Activated CD8-positive, alpha-beta memory T cell treated with anti-CD3 and anti-CD28 coated beads, Interleukin-2, amount 10 ng/mL, durations not matched to agents 7 days and 5 days (primary cell): ENCODE measurements around the gene SBSN. TPM values are rescaled to one million over a fixed set of nuclear protein-coding genes. Genes with fewer than 3 reads are reported as not detected.

Experiments
- ATAC-seq: fragments of 150-1000 bp; cut with Tn5 transposase; one replicate; pipeline ENCODE4 v1.10.0; 2021; ENCODE audit warnings: moderate library complexity
- CTCF ChIA-PET: fragments of 350-600 bp; sonication (Branson Sonifier 250); formaldehyde crosslinking; loops from one replicate; lab custom pipeline; 2021; ENCODE audit warnings: antibody characterized with exemption; lab: Charles Lee
- DNase-seq: peaks from one replicate; pipeline ENCODE4 v3.0.0-alpha.2; 2020
- H3K27ac Mint-ChIP-seq: one replicate; pipeline ENCODE4 v1.8.0; 2021; ENCODE audit warnings: mild to moderate bottlenecking, mixed read lengths
- H3K27me3 Mint-ChIP-seq: one replicate; pipeline ENCODE4 v1.8.0; 2021; ENCODE audit warnings: mixed read lengths
- H3K36me3 Mint-ChIP-seq: one replicate; pipeline ENCODE4 v1.8.0; 2021; ENCODE audit warnings: mild to moderate bottlenecking, mixed read lengths
- H3K4me1 Mint-ChIP-seq: one replicate; pipeline ENCODE4 v1.8.0; 2021; ENCODE audit warnings: mixed read lengths
- H3K4me3 Mint-ChIP-seq: one replicate; pipeline ENCODE4 v1.8.0; 2021; ENCODE audit warnings: mild to moderate bottlenecking, moderate library complexity, mixed read lengths
- H3K9me3 Mint-ChIP-seq: one replicate; pipeline ENCODE4 v1.8.0; 2022; ENCODE audit warnings: low read depth, mixed read lengths
- total RNA-seq, 2 experiments: library from RNA; stranded (reverse); gene quantifications; one replicate each; pipeline ENCODE4 v1.2.3, GENCODE V29; 2021

Gene SBSN
- total RNA-seq, 2 experiments from 2014 or later: not detected

- DNase-seq (no peak), ATAC-seq (no peak)
- Mint-ChIP-seq H3K27me3 (peaks cover 26% of the 10 kb centered on the region), H3K36me3 (no peaks in the 10 kb centered on the region), H3K4me3 (no peak overlapping the region), H3K9me3 (no peaks in the 10 kb centered on the region), H3K4me1 (no peaks in the 10 kb centered on the region), H3K27ac (no peak overlapping the region)
- CTCF ChIA-PET: interaction anchor here (1.1 to 1.2 kb wide), 3 partner anchors 8 to 150 kb away, joined by 3 to 5 read pairs (median 4); no protein-coding TSS in a partner anchor
These were observed 25.4 kb downstream of the SBSN start for GRCh38 chr19:35502751-35503150.

GRCh38 chr19:35501684-35502083 lies 26.4 kb downstream of the SBSN start:
- CTCF ChIA-PET: interaction anchor here (1.1 kb wide), 1 partner anchor 9 kb away, joined by 3 read pairs; no protein-coding TSS in a partner anchor
- no peaks in the 10 kb centered on the region for H3K9me3 Mint-ChIP-seq
- H3K27me3 Mint-ChIP-seq: peaks cover 17% of the 10 kb centered on the region
- H3K4me1 Mint-ChIP-seq: no peaks in the 10 kb centered on the region
- ATAC-seq: no peak
- no peak overlapping the region for H3K4me3 Mint-ChIP-seq
- DNase-seq: no peak
- H3K27ac Mint-ChIP-seq: no peak overlapping the region
- H3K36me3 Mint-ChIP-seq: no peaks in the 10 kb centered on the region

GRCh38 chr19:35500611-35501010 lies 27.5 kb downstream of the SBSN start:
- H3K27me3 Mint-ChIP-seq: peaks cover 11% of the 10 kb centered on the region
- no peak for ATAC-seq
- no peaks in the 10 kb centered on the region for H3K36me3 Mint-ChIP-seq
- DNase-seq: no peak
- H3K9me3 Mint-ChIP-seq: no peaks in the 10 kb centered on the region
- no peaks in the 10 kb centered on the region for H3K4me1 Mint-ChIP-seq
- no peak overlapping the region for H3K27ac Mint-ChIP-seq
- no peak overlapping the region for H3K4me3 Mint-ChIP-seq
- CTCF ChIA-PET: interaction anchor here (0.6 to 1.0 kb wide), 2 partner anchors 9 to 147 kb away, joined by 3 read pairs; no protein-coding TSS in a partner anchor

- Mint-ChIP-seq H3K4me3 (no peak overlapping the region), H3K27me3 (peaks cover 3% of the 10 kb centered on the region), H3K4me1 (peaks cover 3% of the 10 kb centered on the region), H3K9me3 (no peaks in the 10 kb centered on the region), H3K36me3 (no peaks in the 10 kb centered on the region), H3K27ac (no peak overlapping the region)
- CTCF ChIA-PET: no interaction called here
- DNase-seq: no peak
- no peak for ATAC-seq
These were observed 29.1 kb downstream of the SBSN start for GRCh38 chr19:35498984-35499527.

GRCh38 chr19:35498220-35498619 lies 29.9 kb downstream of the SBSN start:
- peaks cover 3% of the 10 kb centered on the region for H3K4me1 Mint-ChIP-seq
- no peak overlapping the region for H3K4me3 Mint-ChIP-seq
- CTCF ChIA-PET: interaction anchor here (1.7 to 4.0 kb wide), 2 partner anchors 8 to 29 kb away, joined by 4 to 34 read pairs; no protein-coding TSS in a partner anchor
- DNase-seq: no peak
- no peaks in the 10 kb centered on the region for H3K36me3 Mint-ChIP-seq
- peaks cover 3% of the 10 kb centered on the region for H3K27me3 Mint-ChIP-seq
- H3K27ac Mint-ChIP-seq: no peak overlapping the region
- H3K9me3 Mint-ChIP-seq: no peaks in the 10 kb centered on the region
- ATAC-seq: no peak

GRCh38 chr19:35497406-35497805 lies 30.7 kb downstream of the SBSN start:
- Mint-ChIP-seq H3K4me3 (no peak overlapping the region), H3K27ac (no peak overlapping the region), H3K27me3 (peaks cover 9% of the 10 kb centered on the region), H3K9me3 (no peaks in the 10 kb centered on the region), H3K4me1 (peaks cover 3% of the 10 kb centered on the region), H3K36me3 (no peaks in the 10 kb centered on the region)
- CTCF ChIA-PET: interaction anchor here (1.0 to 4.5 kb wide), 5 partner anchors 9 to 430 kb away, joined by 3 to 51 read pairs (median 4); no protein-coding TSS in a partner anchor
- no peak for ATAC-seq
- DNase-seq: no peak

- ATAC-seq (peak; percentile 91), DNase-seq (peak; percentile 72)
- H3K36me3 Mint-ChIP-seq: no peaks in the 10 kb centered on the region
- peaks cover 3% of the 10 kb centered on the region for H3K4me1 Mint-ChIP-seq
- H3K4me3 Mint-ChIP-seq: no peak overlapping the region
- H3K27ac Mint-ChIP-seq: no peak overlapping the region
- CTCF ChIA-PET: interaction anchor here (0.7 to 4.5 kb wide), 42 partner anchors 8 to 459 kb away, joined by 3 to 51 read pairs (median 4); partner anchors contain the start of genes FFAR1, FFAR2, FFAR3 and LGI4
- peaks cover 19% of the 10 kb centered on the region for H3K27me3 Mint-ChIP-seq
- H3K9me3 Mint-ChIP-seq: no peaks in the 10 kb centered on the region
These were observed 32.7 kb downstream of the SBSN start for GRCh38 chr19:35495107-35496064.

- H3K4me1 Mint-ChIP-seq: peaks cover 3% of the 10 kb centered on the region
These were observed 34.1 kb downstream of the SBSN start for GRCh38 chr19:35493971-35494370.

GRCh38 chr19:35491836-35492360 lies 36.2 kb downstream of the SBSN start:
- CTCF ChIA-PET: interaction anchor here (0.6 to 2.3 kb wide), 4 partner anchors 23 to 424 kb away, joined by 3 to 6 read pairs (median 4); no protein-coding TSS in a partner anchor
- no peak for DNase-seq
- H3K27ac Mint-ChIP-seq: no peak overlapping the region

More at GRCh38 chr19:35493971-35494370, 34.1 kb downstream of the SBSN start:
- no peaks in the 10 kb centered on the region for H3K36me3 Mint-ChIP-seq
- H3K27me3 Mint-ChIP-seq: peaks cover 19% of the 10 kb centered on the region
- H3K9me3 Mint-ChIP-seq: no peaks in the 10 kb centered on the region
- DNase-seq: no peak
- H3K27ac Mint-ChIP-seq: no peak overlapping the region
- CTCF ChIA-PET: interaction anchor here (1.3 to 4.5 kb wide), 5 partner anchors 17 to 141 kb away, joined by 4 to 51 read pairs (median 5); partner anchors contain the start of gene FFAR2
- no peak overlapping the region for H3K4me3 Mint-ChIP-seq
- ATAC-seq: no peak

GRCh38 chr19:35490364-35490763 lies 37.7 kb downstream of the SBSN start, which contains the start of gene KRTDAP:
Gene KRTDAP (minus strand): TSS chr19:35490464. CDS start chr19:35490442, 22 bp downstream.
- DNase-seq (no peak), ATAC-seq (no peak)
- H3K36me3 Mint-ChIP-seq: no peaks in the 10 kb centered on the region
- no peak within 1 kb of the TSS for H3K4me3 Mint-ChIP-seq
- peaks cover 5% of the 10 kb centered on the region for H3K4me1 Mint-ChIP-seq
- peaks cover 34% of the 10 kb centered on the region for H3K27me3 Mint-ChIP-seq
- CTCF ChIA-PET: interaction anchor here (1.3 to 2.3 kb wide), 2 partner anchors 137 kb away, joined by 3 to 6 read pairs; no protein-coding TSS in a partner anchor
- no peaks in the 10 kb centered on the region for H3K9me3 Mint-ChIP-seq
- H3K27ac Mint-ChIP-seq: no peak within 1 kb of the TSS

More at GRCh38 chr19:35491836-35492360, 36.2 kb downstream of the SBSN start:
- no peaks in the 10 kb centered on the region for H3K9me3 Mint-ChIP-seq
- H3K4me3 Mint-ChIP-seq: no peak overlapping the region
- H3K4me1 Mint-ChIP-seq: peaks cover 5% of the 10 kb centered on the region
- H3K27me3 Mint-ChIP-seq: peaks cover 24% of the 10 kb centered on the region
- no peak for ATAC-seq
- no peaks in the 10 kb centered on the region for H3K36me3 Mint-ChIP-seq

GRCh38 chr19:35488677-35489076 lies 39.4 kb downstream of the SBSN start:
- no peak overlapping the region for H3K4me3 Mint-ChIP-seq
- no peak for ATAC-seq
- no peak for DNase-seq
- CTCF ChIA-PET: no interaction called here
- no peak overlapping the region for H3K27ac Mint-ChIP-seq
- peaks cover 37% of the 10 kb centered on the region for H3K27me3 Mint-ChIP-seq
- H3K9me3 Mint-ChIP-seq: no peaks in the 10 kb centered on the region
- no peaks in the 10 kb centered on the region for H3K36me3 Mint-ChIP-seq
- peaks cover 2% of the 10 kb centered on the region for H3K4me1 Mint-ChIP-seq

GRCh38 chr19:35487656-35488182 lies 40.4 kb downstream of the SBSN start:
- no peak overlapping the region for H3K27ac Mint-ChIP-seq
- H3K27me3 Mint-ChIP-seq: peaks cover 30% of the 10 kb centered on the region
- no peak for DNase-seq
- peaks cover 2% of the 10 kb centered on the region for H3K4me1 Mint-ChIP-seq
- H3K4me3 Mint-ChIP-seq: no peak overlapping the region
- ATAC-seq: no peak
- H3K9me3 Mint-ChIP-seq: no peaks in the 10 kb centered on the region
- CTCF ChIA-PET: interaction anchor here (1.1 to 1.6 kb wide), 2 partner anchors 8 to 23 kb away, joined by 4 to 13 read pairs; no protein-coding TSS in a partner anchor
- no peaks in the 10 kb centered on the region for H3K36me3 Mint-ChIP-seq
